ENCODE data around the gene DEFB125.

DNA sequence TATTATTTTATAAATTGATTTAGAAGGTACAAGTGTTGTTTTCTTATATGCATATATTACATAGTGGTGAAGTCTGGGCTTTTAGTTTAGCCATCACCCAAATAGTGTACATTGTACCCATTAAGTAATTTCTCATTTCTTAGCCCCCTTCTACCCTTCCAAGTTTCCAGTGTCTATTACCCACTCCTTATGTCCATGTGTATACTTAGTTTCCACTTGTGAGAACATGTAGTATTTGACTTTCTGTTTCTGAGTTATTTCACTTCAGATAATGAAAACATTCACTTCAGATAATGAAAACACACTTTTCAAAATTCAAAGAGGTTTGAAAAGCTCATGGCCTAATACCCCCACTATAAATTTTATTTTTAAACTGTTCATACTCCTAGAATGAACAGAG is 14.5 kb downstream of the DEFB125 start:
- TF ChIP-seq, protein P1, sequence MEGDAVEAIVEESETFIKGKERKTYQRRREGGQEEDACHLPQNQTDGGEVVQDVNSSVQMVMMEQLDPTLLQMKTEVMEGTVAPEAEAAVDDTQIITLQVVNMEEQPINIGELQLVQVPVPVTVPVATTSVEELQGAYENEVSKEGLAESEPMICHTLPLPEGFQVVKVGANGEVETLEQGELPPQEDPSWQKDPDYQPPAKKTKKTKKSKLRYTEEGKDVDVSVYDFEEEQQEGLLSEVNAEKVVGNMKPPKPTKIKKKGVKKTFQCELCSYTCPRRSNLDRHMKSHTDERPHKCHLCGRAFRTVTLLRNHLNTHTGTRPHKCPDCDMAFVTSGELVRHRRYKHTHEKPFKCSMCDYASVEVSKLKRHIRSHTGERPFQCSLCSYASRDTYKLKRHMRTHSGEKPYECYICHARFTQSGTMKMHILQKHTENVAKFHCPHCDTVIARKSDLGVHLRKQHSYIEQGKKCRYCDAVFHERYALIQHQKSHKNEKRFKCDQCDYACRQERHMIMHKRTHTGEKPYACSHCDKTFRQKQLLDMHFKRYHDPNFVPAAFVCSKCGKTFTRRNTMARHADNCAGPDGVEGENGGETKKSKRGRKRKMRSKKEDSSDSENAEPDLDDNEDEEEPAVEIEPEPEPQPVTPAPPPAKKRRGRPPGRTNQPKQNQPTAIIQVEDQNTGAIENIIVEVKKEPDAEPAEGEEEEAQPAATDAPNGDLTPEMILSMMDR (conservative IDR thresholded peaks at IDR 0.05): no peak
- TF ChIP-seq ZFX (IDR thresholded peaks at IDR 0.05): no peak

All from C4-2B (cell line).